Measurements from ENCODE around the gene NDUFS6.

GRCh38 chr5:1760231-1760630 lies 41.0 kb upstream of the NDUFS6 start:
- TF ChIP-seq CTCF (IDR thresholded peaks at IDR 0.05) (no peak), POLR2A (IDR thresholded peaks at IDR 0.05) (no peak)

All from body of pancreas (tissue), 4 donors.